Left lung (tissue), 10 donors: Measurements from ENCODE around the gene ARHGAP11A. TPM values are rescaled to one million over a fixed set of nuclear protein-coding genes. Genes with fewer than 3 reads are reported as not detected.

Source experiments
- ATAC-seq: fragments of 200-7000 bp; cut with Tn5 transposase; one replicate; pipeline ENCODE4 v1.9.1; 2020; ENCODE audit warnings: moderate library complexity
- DNase-seq, 4 donors: peaks; one replicate each; pipeline ENCODE4 v3.0.0-alpha.2; 2013 to 2020
- H3K27ac ChIP-seq, 2 donors: fragments of 200-600 bp; sonication (generic) in 1 of 2; one replicate each; pipeline versions ENCODE4 v1.5.0 to v1.8.0; 2020 to 2021
- H3K27me3 ChIP-seq, 2 donors: fragments of 200-600 bp; sonication (generic) in 1 of 2; one replicate each; pipeline versions ENCODE4 v1.5.0 to v1.8.0; 2020 to 2021
- H3K36me3 ChIP-seq, 2 donors: fragments of 200-600 bp; sonication (generic) in 1 of 2; one replicate each; pipeline versions ENCODE4 v1.5.0 to v1.8.0; 2020 to 2021
- H3K4me1 ChIP-seq, 2 donors: fragments of 200-600 bp; one replicate each; pipeline ENCODE4 v1.8.0; 2021
- H3K4me3 ChIP-seq, 2 donors: fragments of 200-600 bp; sonication (generic) in 1 of 2; one replicate each; pipeline versions ENCODE4 v1.5.0 to v1.8.0; 2020 to 2021; ENCODE audit warnings: mild to moderate bottlenecking in 1 of 2
- H3K9me3 ChIP-seq, 2 donors: fragments of 200-600 bp; sonication (generic) in 1 of 2; one replicate each; pipeline versions ENCODE4 v1.5.0 to v1.8.0; 2020 to 2021
- CTCF ChIP-seq, 2 donors: fragments of 200-600 bp; sonication (generic) in 1 of 2; IDR thresholded peaks; one replicate each; pipeline versions ENCODE4 v1.5.0 to v1.8.0; 2021; ENCODE audit warnings: antibody characterized with exemption in 2 of 2
- intact Hi-C, 2 donors: fragments of 100-400 bp; cut with DNase I; formaldehyde crosslinking; loops; one replicate each; pipeline versions ENCODE4 v1.11.2 to v1.14.2; 2022
- polyA plus RNA-seq, 6 donors: library from polyadenylated mRNA; unstranded; fragments of 120-200 nt; gene quantifications; one replicate each; pipeline ENCODE4 v1.2.1, GENCODE V29; 2013; ENCODE audit not compliant: insufficient read length in 6 of 6
- total RNA-seq, 2 donors: library from RNA; stranded (reverse); fragmentation: NEBNext Ultra II Directional; extraction: Animal tissue kit (Norgen Biotek cat#: 25700); gene quantifications; one replicate each; pipeline ENCODE4 v1.2.1, GENCODE V29; 2021
- donor health status: DM: no; HTN: yes; CAD: no.
- donor health status: DM: no; HTN: no; CAD: no.

Gene ARHGAP11A
- total and polyA plus RNA-seq, 8 donors = 7.3 to 65.7 (median 27.9) TPM

GRCh38 chr15:32677238-32677750, 62.0 kb downstream of the ARHGAP11A start:
- ATAC-seq (peak; percentile 16), DNase-seq (no peak)
- Histone ChIP-seq H3K4me1 (peaks cover 0 to 4% of the 10 kb centered on the region in 2 donors), H3K27me3 (no peaks in the 10 kb centered on the region), H3K9me3 (no peaks in the 10 kb centered on the region), H3K36me3 (no peaks in the 10 kb centered on the region), H3K27ac (no peak overlapping the region), H3K4me3 (no peak overlapping the region)
- no peak for TF ChIP-seq CTCF (IDR thresholded peaks at IDR 0.05)
- intact Hi-C loops = no loop called here

- DNase-seq (no peak), ATAC-seq (no peak)
- H3K27me3 ChIP-seq = no peaks in the 10 kb centered on the region
- H3K4me3 ChIP-seq = no peak overlapping the region
- intact Hi-C loops = no loop called here
- H3K4me1 ChIP-seq = peaks cover 0 to 10% of the 10 kb centered on the region in 2 donors
- H3K9me3 ChIP-seq = no peaks in the 10 kb centered on the region
- H3K27ac ChIP-seq = no peak overlapping the region
- H3K36me3 ChIP-seq = no peaks in the 10 kb centered on the region
- no peak for TF ChIP-seq CTCF (IDR thresholded peaks at IDR 0.05)
Measured at GRCh38 chr15:32679298-32679690, 64.0 kb downstream of the ARHGAP11A start.

- peak; percentile 42 for ATAC-seq
- no peak for DNase-seq
- TF ChIP-seq CTCF (IDR thresholded peaks at IDR 0.05) = no peak
- Histone ChIP-seq H3K36me3 (no peaks in the 10 kb centered on the region), H3K4me3 (no peak overlapping the region), H3K4me1 (peaks cover 0 to 6% of the 10 kb centered on the region in 2 donors), H3K27me3 (no peaks in the 10 kb centered on the region), H3K27ac (no peak overlapping the region), H3K9me3 (no peaks in the 10 kb centered on the region)
- intact Hi-C loops = no loop called here
Measured at GRCh38 chr15:32682569-32682968, 67.3 kb downstream of the ARHGAP11A start.

- Histone ChIP-seq H3K27ac (no peak overlapping the region), H3K27me3 (no peaks in the 10 kb centered on the region), H3K4me1 (peaks cover 0 to 6% of the 10 kb centered on the region in 2 donors), H3K9me3 (no peaks in the 10 kb centered on the region), H3K36me3 (no peaks in the 10 kb centered on the region), H3K4me3 (no peak overlapping the region)
- ATAC-seq = no peak
- intact Hi-C loops = no loop called here
- no peak for TF ChIP-seq CTCF (IDR thresholded peaks at IDR 0.05)
- no peak for DNase-seq
Measured at GRCh38 chr15:32682977-32683630, 67.8 kb downstream of the ARHGAP11A start.

- ATAC-seq = peak; percentile 73
- peak in 1 of 4 donors; percentile 46 for DNase-seq
- no peak overlapping the region for H3K27ac ChIP-seq
Measured at GRCh38 chr15:32683906-32684584, 68.7 kb downstream of the ARHGAP11A start.

More at GRCh38 chr15:32683906-32684584, 68.7 kb downstream of the ARHGAP11A start:
- Histone ChIP-seq H3K4me3 (no peak overlapping the region), H3K27me3 (no peaks in the 10 kb centered on the region), H3K36me3 (no peaks in the 10 kb centered on the region), H3K4me1 (peaks cover 0 to 6% of the 10 kb centered on the region in 2 donors), H3K9me3 (no peaks in the 10 kb centered on the region)
- no peak for TF ChIP-seq CTCF (IDR thresholded peaks at IDR 0.05)
- intact Hi-C loops = no loop called here
